Spleen (tissue), 11 donors: ENCODE results near the gene PPP1R3F. TPM values are rescaled to one million over a fixed set of nuclear protein-coding genes. Genes with fewer than 3 reads are reported as not detected.

Experiments
- DNase-seq: peaks from one replicate; pipeline ENCODE4 v3.0.0-alpha.2; 2020
- H3K27ac ChIP-seq, 8 donors: fragments of 200-600 bp; sonication (generic) in 7 of 8; 1 replicate in 4 of 8; 2 replicates in 4 of 8; pipeline versions ENCODE4 v1.5.0 to v1.8.0; 2016 to 2021; ENCODE audit warnings: inconsistent platforms in 4 of 8, mild to moderate bottlenecking in 4 of 8, moderate library complexity in 1 of 8
- H3K27me3 ChIP-seq, 7 donors: fragments of 200-600 bp; sonication (generic) in 6 of 7; replicated peaks in 1 of 7; 1 replicate in 4 of 7; 2 replicates in 3 of 7; pipeline versions ENCODE4 v1.5.0 to v1.8.0; 2016 to 2021; ENCODE audit warnings: inconsistent platforms in 3 of 7, mild to moderate bottlenecking in 1 of 7
- H3K36me3 ChIP-seq, 6 donors: fragments of 200-600 bp; sonication (generic) in 5 of 6; 1 replicate in 4 of 6; 2 replicates in 2 of 6; pipeline versions ENCODE4 v1.5.0 to v1.8.0; 2016 to 2021; ENCODE audit warnings: inconsistent platforms in 2 of 6
- H3K4me1 ChIP-seq, 6 donors: fragments of 200-600 bp; sonication (generic) in 5 of 6; 1 replicate in 3 of 6; 2 replicates in 3 of 6; pipeline versions ENCODE4 v1.5.0 to v1.8.0; 2016 to 2021; ENCODE audit warnings: inconsistent platforms in 3 of 6
- H3K4me3 ChIP-seq, 8 donors: fragments of 200-600 bp; sonication (generic) in 7 of 8; 1 replicate in 4 of 8; 2 replicates in 4 of 8; pipeline versions ENCODE4 v1.5.0 to v1.8.0; 2016 to 2021; ENCODE audit warnings: inconsistent platforms in 4 of 8, mild to moderate bottlenecking in 4 of 8, moderate library complexity in 2 of 8
- H3K9me3 ChIP-seq, 8 donors: fragments of 200-600 bp; sonication (generic) in 7 of 8; 1 replicate in 4 of 8; 2 replicates in 4 of 8; pipeline versions ENCODE4 v1.5.0 to v1.8.0; 2016 to 2021; ENCODE audit warnings: inconsistent platforms in 4 of 8
- CTCF ChIP-seq, 11 experiments: fragments of 200-600 bp in 7 of 11; fragments of 450-650 bp in 4 of 11; sonication (generic) in 4 of 11; IDR thresholded peaks in 8 of 11; conservative IDR thresholded peaks in 3 of 11; 1 replicate in 7 of 11; 2 replicates in 4 of 11; pipeline versions ENCODE4 v1.4.0 to v1.8.0; 2016 to 2021; ENCODE audit warnings: antibody characterized with exemption in 11 of 11, inconsistent platforms in 4 of 11, mild to moderate bottlenecking in 1 of 11
- POLR2A ChIP-seq, 3 donors: fragments of 450-650 bp; IDR thresholded peaks; one replicate each; pipeline ENCODE4 v1.5.1; 2017; ENCODE audit warnings: antibody characterized with exemption in 3 of 3, mild to moderate bottlenecking in 1 of 3
- POLR2AphosphoS5 ChIP-seq, 3 donors: sonication (generic); formaldehyde crosslinking; IDR thresholded peaks; one replicate each; pipeline ENCODE4 v1.5.1; 2017; ENCODE audit warnings: antibody characterized with exemption in 3 of 3
- WGBS, 5 donors: extraction: QIAGEN DNeasy Blood & Tissue Kit in 3 of 5; methylation state at CpG; one replicate each; pipeline versions ENCODE4 v1.1.5 to v1.1.7; 2013 to 2018; 5-methylcytosine and 5-hydroxymethylcytosine counted together
- intact Hi-C: fragments of 100-400 bp; cut with DNase I; formaldehyde crosslinking; loops from one replicate; pipeline ENCODE4 v1.15.0; 2023; ENCODE audit warnings: low total_unique reads
- polyA plus RNA-seq, 3 donors: library from polyadenylated mRNA; stranded (reverse); fragments of 200-250 nt; gene quantifications; one replicate each; pipeline ENCODE4 v1.2.1, GENCODE V29; 2013
- total RNA-seq, 7 donors: library from RNA; depleted of rRNA in 3 of 7; stranded (reverse); fragments of >200 nt in 3 of 7; fragmentation: NEBNext Ultra II Directional in 4 of 7; extraction: Animal tissue kit (Norgen Biotek cat#: 25700) in 4 of 7; gene quantifications; one replicate each; pipeline versions ENCODE4 v1.1.0 to v1.2.1, GENCODE V29; 2016 to 2021
- donor health status: healthy with polysubstance abuse.
- donor health status: DM: no; HTN: no; CAD: no; lungs with moderate emphysema.
- donor health status: DM: no; HTN: no; CAD: no.
- donor health status: Bipolar disorder and iron deficiency.
- donor health status: healthy.
- donor health status: DM: no; HTN: no; CAD: no.
- donor health status: DM: yes; HTN: yes; CAD: no.

Gene PPP1R3F
- total and polyA plus RNA-seq, 10 donors, result 2.2 to 8.9 (median 5.6) TPM

DNA sequence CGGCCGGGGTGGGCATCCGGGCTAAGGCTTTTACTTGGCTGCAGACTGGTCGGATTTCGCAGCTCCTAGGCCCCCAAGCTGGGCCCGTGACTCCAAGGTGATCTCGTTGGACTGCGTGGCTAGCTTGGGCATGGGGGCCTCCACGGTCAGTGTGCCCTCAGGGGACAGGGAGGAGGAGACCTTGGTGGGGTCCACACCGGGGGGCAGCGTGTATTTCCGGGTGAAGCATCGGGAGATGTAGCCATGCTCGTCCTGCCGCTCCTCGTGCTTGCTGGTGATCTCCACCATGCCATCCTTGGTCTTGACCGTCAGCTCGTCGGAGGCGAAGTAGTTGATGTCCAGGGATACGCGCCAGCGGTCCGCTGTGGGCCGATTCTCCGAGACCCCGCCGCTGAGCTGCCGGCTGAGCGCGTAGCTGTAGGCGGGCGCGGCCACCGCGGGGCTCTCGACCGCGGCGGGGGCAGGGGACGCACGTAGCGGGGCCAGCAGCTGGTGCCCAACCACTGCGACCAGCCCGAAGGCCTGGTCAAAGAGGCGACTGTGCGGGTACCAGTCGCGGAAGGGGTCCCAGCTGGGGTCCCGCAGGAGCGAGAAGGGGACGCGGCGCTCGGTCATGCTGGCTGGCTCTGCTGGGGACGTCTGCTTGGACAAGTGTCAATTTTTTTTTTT lies 35.6 kb upstream of the PPP1R3F start:
- Histone ChIP-seq H3K4me1 (peaks cover 0 to 53% (median 13%) of the 10 kb centered on the region in 6 donors), H3K9me3 (no peaks in the 10 kb centered on the region), H3K27ac (no peak overlapping the region), H3K4me3 (no peak overlapping the region), H3K36me3 (peaks cover 0 to 6% (median 0%) of the 10 kb centered on the region in 6 donors), H3K27me3 (no peaks in the 10 kb centered on the region)
- intact Hi-C loops, result no loop called here
- 65 to 83% (median 67%) methylated on average over 6 to 56 of the region's 56 CpGs for WGBS, 5 donors
- TF ChIP-seq POLR2A (IDR thresholded peaks at IDR 0.05) (no peak), POLR2AphosphoS5 (IDR thresholded peaks at IDR 0.05) (no peak), CTCF (IDR thresholded peaks at IDR 0.05 in 8 of 11, conservative IDR thresholded peaks at IDR 0.05 in 3 of 11) (no peak)
- DNase-seq, result no peak

GRCh38 chrX:49237060-49237459 lies 32.5 kb upstream of the PPP1R3F start:
- intact Hi-C loops, result no loop called here
- Histone ChIP-seq H3K27me3 (no peaks in the 10 kb centered on the region), H3K36me3 (peaks cover 0 to 24% (median 2%) of the 10 kb centered on the region in 6 donors), H3K9me3 (no peaks in the 10 kb centered on the region), H3K4me1 (peaks cover 0 to 46% (median 13%) of the 10 kb centered on the region in 6 donors), H3K4me3 (no peak overlapping the region), H3K27ac (peak overlapping the region in 7 of 8 donors; percentile 20 to 91 (median 85))
- no peak for TF ChIP-seq POLR2A (IDR thresholded peaks at IDR 0.05)
- peak; percentile 47 to 59 (median 52) for TF ChIP-seq POLR2AphosphoS5 (IDR thresholded peaks at IDR 0.05)
- WGBS, 5 donors, result 31 to 63% (median 37%) methylated on average over 6 to 9 of the region's 9 CpGs
- peak; percentile 85 for DNase-seq

- TF ChIP-seq POLR2AphosphoS5 (IDR thresholded peaks at IDR 0.05), result no peak
- WGBS, 5 donors, result 70 to 90% (median 77%) methylated on average over 6 to 7 of the region's 7 CpGs
- H3K9me3 ChIP-seq, result no peaks in the 10 kb centered on the region
- no peaks in the 10 kb centered on the region for H3K27me3 ChIP-seq
- intact Hi-C loops, result no loop called here
- no peak overlapping the region for H3K27ac ChIP-seq
- peaks cover 0 to 41% (median 16%) of the 10 kb centered on the region in 6 donors for H3K36me3 ChIP-seq
- H3K4me3 ChIP-seq, result no peak overlapping the region
- peaks cover 0 to 46% (median 13%) of the 10 kb centered on the region in 6 donors for H3K4me1 ChIP-seq
- DNase-seq, result peak; percentile 28
Measured at GRCh38 chrX:49238735-49239134, 30.9 kb upstream of the PPP1R3F start.

GRCh38 chrX:49242545-49243066 lies 27.0 kb upstream of the PPP1R3F start:
- intact Hi-C loops, result no loop called here
- H3K4me1 ChIP-seq, result peaks cover 0 to 21% (median 0%) of the 10 kb centered on the region in 6 donors
- DNase-seq, result no peak
- H3K9me3 ChIP-seq, result no peaks in the 10 kb centered on the region
- WGBS, 5 donors, result 81 to 94% (median 88%) methylated on average over 6 to 12 of the region's 12 CpGs
- TF ChIP-seq POLR2AphosphoS5 (IDR thresholded peaks at IDR 0.05) (no peak), POLR2A (IDR thresholded peaks at IDR 0.05) (no peak), CTCF (IDR thresholded peaks at IDR 0.05 in 8 of 11, conservative IDR thresholded peaks at IDR 0.05 in 3 of 11) (no peak)
- no peak overlapping the region for H3K27ac ChIP-seq
- peaks cover 0 to 79% (median 40%) of the 10 kb centered on the region in 6 donors for H3K36me3 ChIP-seq
- H3K27me3 ChIP-seq, result no peaks in the 10 kb centered on the region
- H3K4me3 ChIP-seq, result no peak overlapping the region

- Histone ChIP-seq H3K9me3 (no peaks in the 10 kb centered on the region), H3K4me1 (peaks cover 0 to 15% (median 0%) of the 10 kb centered on the region in 6 donors), H3K27ac (no peak overlapping the region), H3K4me3 (no peak overlapping the region), H3K36me3 (peaks cover 0 to 85% (median 44%) of the 10 kb centered on the region in 6 donors), H3K27me3 (no peaks in the 10 kb centered on the region)
- DNase-seq, result no peak
- TF ChIP-seq POLR2AphosphoS5 (IDR thresholded peaks at IDR 0.05) (no peak), CTCF (IDR thresholded peaks at IDR 0.05 in 8 of 11, conservative IDR thresholded peaks at IDR 0.05 in 3 of 11) (no peak), POLR2A (IDR thresholded peaks at IDR 0.05) (no peak)
- WGBS, 5 donors, result 84 to 100% (median 91%) methylated on average over 1 to 12 of the region's 12 CpGs
- intact Hi-C loops, result no loop called here
Measured at GRCh38 chrX:49243166-49243565, 26.4 kb upstream of the PPP1R3F start.
